ENCODE results near the gene CCR5. TPM values are rescaled to one million over a fixed set of nuclear protein-coding genes. Genes with fewer than 3 reads are reported as not detected.
A peak's percentile ranks its signal among the peaks of the same experiment; 100 is the strongest.

The CCR5 gene
- total and polyA plus RNA-seq, 2 of the 8 experiments (the other 6 are each of a cell fraction or from before 2014, with no cell fraction given): not detected

- peak; percentile 85 for FAIRE-seq
- ChIA-PET CTCF (ENCODE audit: partially characterized antibody) (interaction anchor here (0.6 to 12.9 kb wide), 33 partner anchors 9 to 400 kb away, joined by 3 to 164 read pairs (median 4); partner anchors contain the start of genes CCR1 and CCRL2), POLR2A (ENCODE audit: partially characterized antibody) (no interaction called here)
- H3K4ac ChIP-seq (replicated peaks; ENCODE audit: insufficient read length, low read depth, low read length): no peak overlapping the region
- H3K56ac ChIP-seq (replicated peaks; ENCODE audit: insufficient read length, low read depth, low read length): no peak overlapping the region
- H3K4me1 ChIP-seq (replicated peaks in 1 of 4; ENCODE audit: control insufficient read depth in 3 of 4, insufficient read depth in 4 of 4, low read length in 3 of 4): no peaks in the 10 kb centered on the region
- H2BK5ac ChIP-seq (ENCODE audit: low read depth, low read length): no peak overlapping the region
- no peak overlapping the region for H2AK5ac ChIP-seq (ENCODE audit: low read depth, low read length)
- H3K23ac ChIP-seq (ENCODE audit: insufficient read length): no peak overlapping the region
- DNase-seq (ENCODE audit: low read depth in 1 of 2, low spot score in 2 of 2): peak; percentile 43 to 60
- H2BK15ac ChIP-seq (ENCODE audit: low read length): no peak overlapping the region
- H3K4me3 ChIP-seq (ENCODE audit: extremely low read depth in 1 of 4, insufficient read depth in 2 of 4, low read depth in 3 of 4, low read length in 4 of 4): no peak overlapping the region
- H3K27me3 ChIP-seq (replicated peaks in 1 of 4; ENCODE audit: control insufficient read depth in 3 of 4, extremely low read depth in 1 of 4, insufficient read depth in 3 of 4, low read length in 3 of 4): peaks cover 0 to 5% (median 0%) of the 10 kb centered on the region in 4 experiments; a peak in 1 of 7 replicates
- H2BK120ac ChIP-seq (replicated peaks; ENCODE audit: low read depth, low read length): no peak overlapping the region
- H3K9me3 ChIP-seq (ENCODE audit: insufficient read depth in 2 of 2, low read depth in 1 of 2, low read length in 1 of 2): no peaks in the 10 kb centered on the region
- H3K27ac ChIP-seq (ENCODE audit: low read depth, low read length): no peak overlapping the region
- H2BK12ac ChIP-seq (ENCODE audit: low read depth, low read length): no peak overlapping the region
- no peak overlapping the region for H2BK20ac ChIP-seq (ENCODE audit: low read length)
- no peak overlapping the region for H4K5ac ChIP-seq (ENCODE audit: insufficient read length, low read depth, low read length)
- no peaks in the 10 kb centered on the region for H3K79me1 ChIP-seq (ENCODE audit: low read depth, low read length)
- no peak overlapping the region for H3K4me2 ChIP-seq (ENCODE audit: insufficient read depth in 1 of 2, low read depth in 2 of 2, low read length in 2 of 2)
- no peaks in the 10 kb centered on the region for H3K36me3 ChIP-seq (ENCODE audit: control insufficient read depth in 2 of 4, insufficient read depth in 4 of 4, low read length in 3 of 4)
- H3K14ac ChIP-seq (ENCODE audit: insufficient read length): no peak overlapping the region
- no peak overlapping the region for H4K8ac ChIP-seq (ENCODE audit: extremely low read depth, insufficient read depth, low read length)
- no peaks in the 10 kb centered on the region for H3K23me2 ChIP-seq (ENCODE audit: low read depth, low read length)
- no peak overlapping the region for H3K9ac ChIP-seq (replicated peaks in 1 of 4; ENCODE audit: extremely low read depth in 1 of 4, low read depth in 3 of 4, low read length in 3 of 4)
- H2AFZ ChIP-seq (ENCODE audit: low read length): peak overlapping the region; percentile 93
- H4K20me1 ChIP-seq (replicated peaks in 1 of 2; ENCODE audit: control insufficient read depth in 1 of 2, insufficient read depth in 2 of 2, low read length in 2 of 2): no peaks in the 10 kb centered on the region
- H4K91ac ChIP-seq (replicated peaks; ENCODE audit: insufficient read length, low read length): no peak overlapping the region
- no peak overlapping the region; the same call in 1 of the 2 replicates for H3K18ac ChIP-seq (ENCODE audit: extremely low read depth, low read length)
- no peaks in the 10 kb centered on the region for H3K79me2 ChIP-seq (ENCODE audit: control insufficient read depth in 1 of 2, insufficient read depth in 2 of 2, low read length in 2 of 2)
- WGBS, 2 experiments (ENCODE audit: extremely low coverage in 1 of 2, insufficient coverage in 1 of 2, insufficient read length in 1 of 2, insufficient replicate concordance in 2 of 2, low coverage in 1 of 2, low lambda C conversion rate in 2 of 2, missing lambda C conversion rate in 1 of 2): 72% methylated on average over 7 of the region's 7 CpGs; no CpG with 5 or more reads in 1 of the 2 experiments
These were observed 2.2 kb upstream of the CCR5 start for GRCh38 chr3:46368569-46368968.
